ENCODE results near the gene SLC38A4. TPM values are rescaled to one million over a fixed set of nuclear protein-coding genes. Genes with fewer than 3 reads are reported as not detected.

Gene SLC38A4
- total and polyA plus RNA-seq, 2 donors (not counting 1 experiment from before 2014, with no cell fraction given), result not detected

DNA sequence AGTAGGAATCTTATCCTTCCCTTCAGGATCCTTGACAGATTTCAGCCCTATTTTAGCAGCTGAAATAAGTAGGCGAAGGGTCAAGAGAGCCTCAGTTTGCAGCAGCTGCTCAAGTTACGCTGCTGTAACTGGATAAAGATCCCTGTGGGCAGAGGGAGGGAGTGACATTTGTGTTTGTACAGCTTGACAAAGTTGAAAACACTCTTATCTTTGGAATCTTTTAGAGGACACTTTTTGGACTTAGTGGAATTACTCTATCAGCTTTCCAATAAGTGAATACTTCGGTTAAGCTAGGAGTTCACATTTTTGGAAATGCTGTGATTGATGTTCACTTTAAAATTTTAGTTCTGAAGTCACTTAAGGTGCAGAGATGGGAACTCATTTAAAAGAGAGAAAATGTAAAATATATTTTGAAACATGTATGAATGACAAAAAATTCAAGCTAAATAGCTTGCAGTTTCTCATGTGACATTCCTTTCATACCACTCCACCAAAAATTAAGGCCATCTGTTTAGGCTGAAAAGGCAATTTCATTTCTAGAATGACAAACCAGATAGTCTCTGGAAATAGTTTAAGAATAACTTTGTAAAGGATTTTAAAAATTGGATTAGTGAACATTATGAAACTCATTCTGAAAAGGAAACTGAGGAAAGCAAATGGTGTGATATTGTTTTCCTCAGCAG, 55.2 kb downstream of the SLC38A4 start:
- Histone ChIP-seq H3K9ac (ENCODE audit: low read length) (no peak overlapping the region), H3K36me3 (replicated peaks in 1 of 2; ENCODE audit: control extremely low read depth in 1 of 2, control insufficient read depth in 1 of 2, extremely low read depth in 1 of 2, insufficient read depth in 2 of 2, low read length in 1 of 2) (no peaks in the 10 kb centered on the region), H3K4me3 (ENCODE audit: control extremely low read depth in 1 of 5, extremely low read depth in 1 of 5, insufficient read depth in 1 of 5, low read depth in 2 of 5, low read length in 4 of 5) (no peak overlapping the region), H2AFZ (ENCODE audit: insufficient read depth, low read depth, low read length, poor library complexity, severe bottlenecking) (no peak overlapping the region), H3K79me2 (ENCODE audit: control insufficient read depth, insufficient read depth, low read length) (no peaks in the 10 kb centered on the region), H3K4me2 (replicated peaks; ENCODE audit: low read depth, low read length, poor library complexity, severe bottlenecking) (no peak overlapping the region), H3K27ac (ENCODE audit: low read length in 2 of 2) (no peak overlapping the region), H3K9me3 (ENCODE audit: control extremely low read depth in 1 of 3, control insufficient read depth in 2 of 3, insufficient read depth in 1 of 3, low read length in 2 of 3) (no peaks in the 10 kb centered on the region), H4K20me1 (ENCODE audit: control insufficient read depth, insufficient read depth, low read length, poor library complexity, severe bottlenecking) (no peaks in the 10 kb centered on the region), H3K27me3 (replicated peaks in 1 of 4; ENCODE audit: control extremely low read depth in 1 of 4, control insufficient read depth in 3 of 4, insufficient read depth in 4 of 4, low read length in 3 of 4) (no peaks in the 10 kb centered on the region), H3K4me1 (ENCODE audit: control insufficient read depth in 2 of 2, insufficient read depth in 2 of 2, low read length in 2 of 2) (no peaks in the 10 kb centered on the region)
- intact Hi-C loops (cut with micrococcal nuclease), result no loop called here
- H3K9me3 Mint-ChIP-seq (ENCODE audit: insufficient read depth), result no peaks in the 10 kb centered on the region
- no peaks in the 10 kb centered on the region for H3K4me1 Mint-ChIP-seq
- no peak overlapping the region for H3K27ac Mint-ChIP-seq
- no peak for ATAC-seq (ENCODE audit: low read depth)
- no peak overlapping the region for H3K4me3 Mint-ChIP-seq
- WGBS (ENCODE audit: insufficient coverage), result 100% methylated on average over 1 of the region's 3 CpGs
- ChIA-PET CTCF (no interaction called here), POLR2A (no interaction called here)
- no peak for DNase-seq
- H3K27me3 Mint-ChIP-seq, result peaks cover 3% of the 10 kb centered on the region
- TF ChIP-seq EZH2 (IDR thresholded peaks at IDR 0.05; ENCODE audit: borderline replicate concordance, insufficient read depth, low read depth, low read length, poor library complexity, severe bottlenecking), result no peak
- TF ChIP-seq, protein P1, sequence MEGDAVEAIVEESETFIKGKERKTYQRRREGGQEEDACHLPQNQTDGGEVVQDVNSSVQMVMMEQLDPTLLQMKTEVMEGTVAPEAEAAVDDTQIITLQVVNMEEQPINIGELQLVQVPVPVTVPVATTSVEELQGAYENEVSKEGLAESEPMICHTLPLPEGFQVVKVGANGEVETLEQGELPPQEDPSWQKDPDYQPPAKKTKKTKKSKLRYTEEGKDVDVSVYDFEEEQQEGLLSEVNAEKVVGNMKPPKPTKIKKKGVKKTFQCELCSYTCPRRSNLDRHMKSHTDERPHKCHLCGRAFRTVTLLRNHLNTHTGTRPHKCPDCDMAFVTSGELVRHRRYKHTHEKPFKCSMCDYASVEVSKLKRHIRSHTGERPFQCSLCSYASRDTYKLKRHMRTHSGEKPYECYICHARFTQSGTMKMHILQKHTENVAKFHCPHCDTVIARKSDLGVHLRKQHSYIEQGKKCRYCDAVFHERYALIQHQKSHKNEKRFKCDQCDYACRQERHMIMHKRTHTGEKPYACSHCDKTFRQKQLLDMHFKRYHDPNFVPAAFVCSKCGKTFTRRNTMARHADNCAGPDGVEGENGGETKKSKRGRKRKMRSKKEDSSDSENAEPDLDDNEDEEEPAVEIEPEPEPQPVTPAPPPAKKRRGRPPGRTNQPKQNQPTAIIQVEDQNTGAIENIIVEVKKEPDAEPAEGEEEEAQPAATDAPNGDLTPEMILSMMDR (IDR thresholded peaks at IDR 0.05), result no peak

DNA sequence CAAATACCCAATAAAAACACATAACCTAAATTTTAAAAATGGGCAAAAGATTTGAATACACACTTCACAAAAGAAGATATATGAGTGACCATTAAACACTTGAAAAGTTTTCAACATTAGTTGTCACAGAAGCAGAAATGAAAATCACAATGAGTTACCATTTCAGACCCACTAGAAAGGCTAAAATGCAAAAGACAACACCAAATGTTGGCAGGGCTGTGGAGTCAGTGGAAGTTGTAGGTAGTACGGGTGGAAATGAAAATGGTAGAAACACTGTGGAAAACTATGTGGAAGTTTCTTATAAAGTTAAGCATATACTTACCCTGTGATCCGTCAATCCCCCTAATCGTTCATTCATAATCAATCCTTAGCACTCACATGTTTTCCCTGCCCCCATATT, 61.8 kb downstream of the SLC38A4 start:
- H3K36me3 ChIP-seq (replicated peaks in 1 of 2; ENCODE audit: control extremely low read depth in 1 of 2, control insufficient read depth in 1 of 2, extremely low read depth in 1 of 2, insufficient read depth in 2 of 2, low read length in 1 of 2), result no peaks in the 10 kb centered on the region
- intact Hi-C loops (cut with micrococcal nuclease), result no loop called here
- ChIA-PET CTCF (no interaction called here), POLR2A (no interaction called here)
- no peaks in the 10 kb centered on the region for H3K79me2 ChIP-seq (ENCODE audit: control insufficient read depth, insufficient read depth, low read length)
- H3K9ac ChIP-seq (ENCODE audit: low read length), result no peak overlapping the region
- no peak overlapping the region for H3K4me3 Mint-ChIP-seq
- H3K9me3 Mint-ChIP-seq (ENCODE audit: insufficient read depth), result peaks cover under 1% of the 10 kb centered on the region
- DNase-seq, result no peak
- no peaks in the 10 kb centered on the region for H3K4me1 Mint-ChIP-seq
- no peaks in the 10 kb centered on the region for H3K27me3 Mint-ChIP-seq
- H4K20me1 ChIP-seq (ENCODE audit: control insufficient read depth, insufficient read depth, low read length, poor library complexity, severe bottlenecking), result no peaks in the 10 kb centered on the region
- H3K27me3 ChIP-seq (replicated peaks in 1 of 4; ENCODE audit: control extremely low read depth in 1 of 4, control insufficient read depth in 3 of 4, insufficient read depth in 4 of 4, low read length in 3 of 4), result no peaks in the 10 kb centered on the region
- no peak overlapping the region for H3K27ac ChIP-seq (ENCODE audit: low read length in 2 of 2)
- no peak overlapping the region for H3K4me3 ChIP-seq (ENCODE audit: control extremely low read depth in 1 of 5, extremely low read depth in 1 of 5, insufficient read depth in 1 of 5, low read depth in 2 of 5, low read length in 4 of 5)
- WGBS (ENCODE audit: insufficient coverage), result 100% methylated on average over 1 of the region's 3 CpGs
- H3K4me2 ChIP-seq (replicated peaks; ENCODE audit: low read depth, low read length, poor library complexity, severe bottlenecking), result no peak overlapping the region
- no peak for ATAC-seq (ENCODE audit: low read depth)
- no peak overlapping the region for H2AFZ ChIP-seq (ENCODE audit: insufficient read depth, low read depth, low read length, poor library complexity, severe bottlenecking)
- H3K27ac Mint-ChIP-seq, result no peak overlapping the region
- H3K9me3 ChIP-seq (ENCODE audit: control extremely low read depth in 1 of 3, control insufficient read depth in 2 of 3, insufficient read depth in 1 of 3, low read length in 2 of 3), result peaks cover 0 to 6% (median 0%) of the 10 kb centered on the region in 3 donors
- H3K4me1 ChIP-seq (ENCODE audit: control insufficient read depth in 2 of 2, insufficient read depth in 2 of 2, low read length in 2 of 2), result no peaks in the 10 kb centered on the region
- TF ChIP-seq, protein P1 (IDR thresholded peaks at IDR 0.05), result no peak
- TF ChIP-seq EZH2 (IDR thresholded peaks at IDR 0.05; ENCODE audit: borderline replicate concordance, insufficient read depth, low read depth, low read length, poor library complexity, severe bottlenecking), result no peak

Measured in B cell (primary cell).